Dermis microvascular lymphatic vessel endothelial cell (primary cell): ENCODE results near the gene KCNIP3. TPM values are rescaled to one million over a fixed set of nuclear protein-coding genes. Genes with fewer than 3 reads are reported as not detected.

Experiments used
- DNase-seq, 2 donors: peaks; one replicate each; pipeline versions ENCODE4 v3.0.0 to v3.0.0-alpha.2; 2010; ENCODE audit warnings: low read depth in 2 of 2
- total RNA-seq: library from RNA; depleted of rRNA; stranded (reverse); fragments of >200 nt; gene quantifications from 2 replicates; pipeline ENCODE4 v1.2.1, GENCODE V29; 2014

The KCNIP3 gene
- total RNA-seq, 1 donor from 2014 or later, result 0.13 TPM

DNA sequence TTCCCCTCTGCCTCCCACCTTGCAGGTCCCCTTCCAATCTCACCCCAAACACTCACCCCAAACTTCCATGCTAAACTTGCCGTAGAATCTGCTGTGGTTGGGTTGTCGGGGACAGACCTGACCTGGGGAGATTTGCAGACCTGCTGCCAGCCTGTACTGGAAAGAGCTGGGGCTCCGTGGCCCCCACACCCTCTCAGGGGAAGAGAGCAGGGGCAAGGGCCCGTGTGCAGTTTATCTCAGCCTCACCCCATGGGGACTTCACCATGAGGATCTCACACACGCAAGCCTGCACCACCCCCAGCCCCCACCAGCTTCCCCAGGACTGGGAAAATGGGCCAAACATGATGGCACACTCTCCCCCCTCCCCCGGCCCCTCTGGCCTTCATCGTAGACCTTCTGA, 30.7 kb downstream of the KCNIP3 start:
- no peak for DNase-seq

DNA sequence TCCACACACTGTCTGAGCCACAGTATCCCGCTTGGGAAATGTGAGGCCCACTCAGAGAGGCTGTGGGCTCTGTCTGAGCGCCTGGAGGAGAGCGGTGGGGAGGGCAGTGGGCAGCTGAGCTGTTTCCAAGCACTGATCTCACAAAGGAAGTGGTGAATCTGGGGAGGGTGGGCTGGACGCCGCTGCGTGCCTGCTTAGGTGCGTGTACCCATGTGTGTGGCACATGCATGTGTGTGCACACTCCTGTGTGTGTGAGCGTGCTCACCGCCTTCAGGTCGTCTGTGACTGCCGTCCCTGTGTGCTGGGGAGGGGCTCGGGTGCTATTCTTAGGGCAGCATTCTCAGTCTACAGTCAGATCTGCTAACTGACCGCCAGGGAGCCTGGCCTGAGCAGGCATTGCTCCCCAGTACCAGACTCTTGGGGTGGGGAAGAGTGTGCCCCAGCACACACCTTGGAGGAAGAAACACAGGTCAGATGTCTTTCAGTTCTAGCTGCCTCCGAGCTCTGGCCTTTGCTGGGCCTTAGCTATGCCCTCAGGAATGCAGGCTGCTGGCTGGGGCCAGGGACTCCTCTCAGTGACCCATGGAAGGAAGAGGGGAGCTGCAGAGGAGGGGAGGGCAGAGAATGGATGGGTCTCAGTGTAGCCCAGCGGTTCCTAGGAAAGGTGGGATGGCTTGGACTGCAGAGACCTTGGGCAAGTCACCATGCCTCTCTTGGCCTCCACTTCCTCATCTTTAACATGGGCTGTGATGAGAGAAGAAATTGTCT, 31.4 kb downstream of the KCNIP3 start:
- no peak for DNase-seq

DNA sequence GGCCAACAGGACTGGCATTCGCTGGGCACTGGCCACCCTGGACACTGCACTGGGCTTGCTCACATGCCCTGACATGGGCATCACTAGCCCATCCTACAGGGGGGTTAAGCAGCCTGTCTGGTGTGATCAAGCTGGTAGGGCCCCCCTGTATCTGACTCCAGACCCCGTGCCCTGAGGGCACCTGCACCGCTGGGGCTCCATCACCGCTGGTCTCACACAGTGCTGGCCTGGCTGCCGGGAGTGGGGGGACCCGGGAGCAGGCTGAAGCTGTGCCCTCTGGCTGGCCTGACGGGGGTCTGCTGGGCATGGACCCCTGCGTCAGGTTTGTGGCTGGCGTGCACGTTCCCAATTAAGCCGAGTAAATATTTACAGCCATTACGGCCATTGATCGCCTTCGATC, 32.3 kb downstream of the KCNIP3 start:
- DNase-seq, result no peak

DNA sequence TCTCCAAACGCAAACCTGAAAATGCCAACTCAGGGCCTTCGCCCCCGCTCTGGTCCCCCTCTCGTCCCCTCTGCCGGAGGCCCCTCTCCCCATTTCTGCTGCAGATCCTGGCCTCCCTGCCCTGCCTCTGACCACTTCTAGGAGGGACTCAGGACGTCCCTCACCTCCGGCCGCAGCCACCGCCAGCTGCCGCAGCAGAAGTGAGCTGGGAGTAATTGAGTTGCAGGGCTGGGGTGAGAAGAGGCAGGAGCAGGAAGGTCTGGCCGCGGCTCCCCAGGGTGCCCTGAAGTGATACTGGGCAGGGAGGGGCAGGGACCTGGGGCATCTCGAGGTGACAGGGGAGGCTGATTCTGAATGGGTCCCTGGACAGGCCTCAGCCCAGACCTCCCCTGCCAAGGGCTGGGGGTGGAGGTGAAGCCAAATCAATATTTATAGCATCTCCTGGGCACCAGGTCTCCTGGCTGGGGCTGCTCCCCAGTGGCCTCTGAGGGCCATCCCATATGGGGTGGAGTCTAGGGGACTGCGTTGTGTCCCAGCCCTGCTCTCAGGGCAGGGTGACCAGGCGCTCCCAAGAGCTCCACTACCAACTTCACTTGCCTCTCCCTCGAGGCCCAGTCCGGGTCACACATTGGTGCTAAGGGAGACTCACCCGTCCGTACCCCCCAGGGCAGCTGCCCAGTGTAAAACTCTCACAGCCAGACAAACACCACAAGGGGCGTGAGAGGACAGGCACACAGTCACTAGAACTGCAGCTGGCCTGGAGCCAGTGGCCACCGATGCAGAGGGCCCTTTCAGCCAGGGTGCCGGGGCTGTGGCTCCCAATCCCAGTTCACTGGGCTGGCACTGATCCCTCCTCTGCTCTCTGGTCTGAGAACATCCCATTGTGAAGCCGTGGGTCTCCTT, 33.0 kb downstream of the KCNIP3 start:
- no peak for DNase-seq

DNA sequence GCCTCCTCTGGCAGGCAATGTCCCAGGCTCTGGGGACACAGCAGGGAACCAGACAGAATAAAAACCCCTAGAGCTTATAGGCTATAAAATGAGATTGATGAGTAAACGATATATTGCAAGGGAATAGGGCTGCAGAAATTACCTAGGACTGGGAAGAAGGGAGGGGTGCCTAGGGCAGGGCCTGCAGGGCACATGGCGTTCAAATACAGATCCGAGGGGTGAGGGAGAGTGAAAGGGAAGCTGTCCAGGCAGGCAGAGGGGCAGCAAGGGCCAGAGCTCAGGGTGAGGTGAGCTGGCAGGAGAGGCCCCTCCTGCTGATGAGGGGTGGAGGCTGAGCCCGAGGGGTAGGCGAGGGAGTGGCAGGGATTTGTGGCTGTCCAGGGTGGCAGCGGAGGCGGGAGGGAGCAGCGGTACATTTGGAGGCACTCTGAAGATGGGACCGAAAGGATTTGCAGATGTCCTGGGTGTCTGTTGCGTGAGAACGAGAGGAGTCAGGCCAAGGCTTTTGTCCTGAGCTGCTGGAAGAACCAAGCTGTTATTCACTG, 33.7 kb downstream of the KCNIP3 start:
- DNase-seq, result no peak

DNA sequence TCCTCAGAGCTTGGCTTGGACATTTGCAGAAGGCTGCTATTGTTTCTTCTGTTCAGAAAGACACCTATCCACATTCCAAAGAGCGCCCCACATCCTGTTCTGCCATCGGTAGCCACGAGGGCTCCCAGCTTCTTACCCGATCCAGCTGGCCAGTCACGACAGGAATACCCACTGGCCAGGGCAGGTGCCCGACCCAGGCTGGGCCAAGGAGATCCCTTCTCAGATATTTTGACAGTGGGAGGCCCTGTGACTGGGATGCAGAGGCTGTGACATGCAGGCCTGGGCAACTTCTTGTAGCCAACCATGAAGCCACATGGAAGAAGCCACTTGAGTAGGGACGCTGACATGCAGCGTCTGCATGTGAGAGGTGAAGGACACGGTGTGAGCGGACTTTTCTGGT, 34.5 kb downstream of the KCNIP3 start:
- DNase-seq, result no peak

DNA sequence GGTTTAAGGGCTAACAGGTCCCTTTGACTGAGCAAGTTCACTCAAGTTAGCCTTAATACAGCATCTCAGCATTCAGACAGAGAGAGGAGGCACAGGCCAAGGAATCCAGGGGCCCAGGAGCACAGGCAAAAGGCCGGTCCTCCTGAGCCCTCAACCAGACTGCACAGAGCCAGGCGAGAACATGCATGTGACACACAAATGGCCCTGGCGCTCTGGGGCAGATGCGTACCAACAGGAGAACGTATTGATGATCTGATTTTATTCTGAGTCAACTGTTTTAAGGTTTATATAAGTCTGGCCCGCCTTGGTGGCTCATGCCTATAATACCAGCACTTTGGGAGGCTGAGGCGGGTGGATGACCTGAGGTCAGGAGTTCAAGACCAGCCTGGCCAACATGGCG, 34.9 kb downstream of the KCNIP3 start:
- no peak for DNase-seq

DNA sequence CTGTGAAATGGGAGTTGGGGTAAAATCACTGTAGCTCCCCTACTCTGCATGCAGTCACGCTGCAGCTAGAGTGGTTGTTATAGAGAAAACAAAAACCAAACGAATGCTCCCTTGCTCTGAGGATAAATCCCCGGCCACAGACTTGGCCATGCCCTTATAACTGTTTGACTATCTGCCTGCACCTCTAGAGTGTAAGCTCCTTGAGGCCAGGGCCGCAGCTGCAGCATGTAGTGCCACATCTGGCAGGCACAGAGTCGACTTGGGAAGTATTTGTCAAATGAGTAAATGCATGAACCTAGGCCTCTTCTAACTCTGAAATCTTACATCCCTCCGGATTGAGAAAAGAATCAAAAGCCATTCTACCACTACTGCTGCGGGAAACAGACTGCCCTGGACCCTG, 35.9 kb downstream of the KCNIP3 start:
- no peak for DNase-seq

DNA sequence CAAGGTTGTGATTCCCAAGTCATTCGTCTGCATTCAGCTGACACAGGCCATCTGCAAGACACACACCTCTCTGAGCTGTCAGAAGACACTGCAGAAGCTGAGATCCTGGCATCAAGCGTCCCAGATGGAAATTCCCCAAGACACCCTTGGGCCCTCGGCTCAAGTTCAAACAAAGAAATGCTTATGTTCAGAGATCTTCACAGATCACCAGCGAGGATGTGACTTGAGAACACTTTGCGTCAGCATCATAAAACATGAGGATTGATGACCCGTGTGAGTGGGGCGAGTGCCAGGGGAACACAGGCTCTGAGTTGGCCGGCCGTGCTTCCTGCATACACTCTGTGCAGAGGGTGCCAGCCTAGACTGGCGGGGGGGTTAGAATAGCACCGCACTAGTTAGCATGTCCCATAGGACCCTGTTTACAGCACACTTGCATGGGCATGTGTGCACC, 36.8 kb downstream of the KCNIP3 start:
- no peak for DNase-seq

DNA sequence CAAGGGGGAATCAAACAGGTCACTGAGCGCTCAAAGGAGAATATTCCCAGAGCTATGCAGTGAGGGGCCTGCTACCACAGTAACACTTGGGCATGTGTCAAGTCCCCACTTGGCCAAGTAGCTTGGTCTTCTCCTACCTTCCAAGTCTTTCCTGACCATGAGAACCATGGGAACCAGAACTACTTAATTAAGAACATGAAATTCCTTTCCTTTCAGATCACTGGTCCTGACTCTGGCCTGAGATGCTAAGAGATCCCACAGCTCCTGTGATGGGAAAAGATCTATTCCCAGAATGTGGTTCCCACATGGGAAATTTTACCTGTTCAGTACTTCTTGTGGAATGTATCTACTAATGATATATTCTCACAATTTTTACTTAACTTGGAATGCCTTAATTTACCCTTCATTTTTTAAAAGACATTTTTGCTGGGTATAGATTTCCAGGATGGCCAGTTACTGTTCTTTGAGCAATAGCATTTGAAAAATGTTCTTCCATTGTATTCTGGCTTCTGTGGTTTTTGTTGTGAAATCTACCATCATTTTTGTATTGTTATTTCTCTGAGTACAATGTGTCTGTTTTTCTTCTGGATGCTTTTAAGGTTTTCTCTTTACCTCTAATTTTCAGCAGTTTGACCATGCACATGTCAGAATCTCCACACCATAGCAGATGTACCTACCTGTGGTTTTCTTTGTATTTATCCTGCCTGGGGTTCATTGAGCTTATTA, 37.9 kb downstream of the KCNIP3 start:
- DNase-seq, result no peak

DNA sequence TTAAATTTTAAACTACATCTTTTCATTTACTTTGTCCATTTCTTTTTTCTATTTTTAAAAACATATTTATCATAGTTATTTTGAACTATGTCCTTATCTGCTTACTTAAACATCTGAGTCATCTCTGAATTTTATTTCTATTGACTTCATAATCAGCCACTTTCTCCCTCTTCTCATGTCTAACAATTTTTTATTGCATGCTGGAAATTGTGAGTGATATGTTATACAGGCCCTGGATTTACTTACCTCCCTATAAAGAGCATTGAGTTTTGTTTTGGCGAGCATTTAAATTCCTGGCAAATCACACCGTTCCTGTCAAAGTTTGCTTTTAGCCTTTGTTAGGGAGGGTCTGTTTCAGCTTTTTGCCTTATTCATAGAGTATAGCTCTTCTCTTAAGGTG, 39.3 kb downstream of the KCNIP3 start:
- no peak for DNase-seq

DNA sequence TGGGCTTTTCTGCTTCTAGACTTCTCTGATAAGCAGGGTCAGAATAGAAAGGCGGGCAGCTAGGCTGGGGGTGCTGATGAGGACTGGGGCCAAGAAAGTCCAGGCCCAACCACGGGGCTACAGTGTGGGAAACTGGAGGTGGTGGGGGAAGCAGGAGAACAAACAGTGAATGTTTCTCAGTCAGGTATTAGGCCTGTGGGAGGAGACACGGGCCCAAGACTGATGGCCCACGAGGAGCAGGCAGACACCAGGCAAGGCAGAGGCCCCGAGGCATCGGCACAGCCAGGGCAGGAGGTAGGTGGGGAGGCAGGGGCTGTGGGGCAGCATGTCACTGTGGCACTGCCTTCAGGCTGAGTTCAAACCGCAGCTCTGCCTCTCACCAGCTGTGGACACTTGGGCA, 40.7 kb downstream of the KCNIP3 start:
- DNase-seq, result no peak

DNA sequence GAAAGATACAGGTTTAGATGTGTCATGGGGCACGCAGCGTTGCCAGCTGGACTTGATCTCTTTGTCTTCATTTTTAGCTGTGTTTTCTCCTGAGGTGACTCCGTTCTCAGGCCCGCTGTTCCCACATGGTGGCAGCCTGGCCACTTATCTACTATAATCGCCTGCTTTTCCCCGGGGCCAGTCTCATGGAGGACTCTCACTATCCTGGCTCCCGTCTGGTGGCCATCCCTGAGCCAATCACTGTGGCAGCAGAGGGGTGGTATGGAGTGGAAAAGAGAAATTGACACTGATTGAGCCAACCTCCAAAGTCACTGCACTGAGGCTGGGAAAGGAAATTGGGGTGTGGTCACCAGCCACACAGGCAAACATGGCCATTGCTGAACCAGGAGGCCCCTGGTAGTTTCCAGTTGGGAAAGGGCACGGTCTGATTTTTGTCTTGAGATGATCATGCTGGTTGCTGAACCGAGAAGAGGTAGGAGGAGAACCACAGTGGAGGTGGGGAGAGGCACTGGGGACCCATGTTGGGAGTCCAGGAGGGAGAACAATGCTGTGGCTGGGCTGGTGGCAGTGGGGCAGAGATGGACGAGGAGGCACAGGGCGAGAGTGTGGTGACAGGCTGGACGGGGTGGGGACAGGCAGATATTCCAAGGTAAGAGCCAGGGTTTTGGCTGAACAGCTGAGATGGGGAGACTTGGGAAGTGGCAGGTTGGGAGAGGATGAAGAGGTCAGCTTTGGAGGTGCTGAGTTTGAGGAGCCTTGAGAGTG, 45.6 kb downstream of the KCNIP3 start:
- DNase-seq, result no peak

DNA sequence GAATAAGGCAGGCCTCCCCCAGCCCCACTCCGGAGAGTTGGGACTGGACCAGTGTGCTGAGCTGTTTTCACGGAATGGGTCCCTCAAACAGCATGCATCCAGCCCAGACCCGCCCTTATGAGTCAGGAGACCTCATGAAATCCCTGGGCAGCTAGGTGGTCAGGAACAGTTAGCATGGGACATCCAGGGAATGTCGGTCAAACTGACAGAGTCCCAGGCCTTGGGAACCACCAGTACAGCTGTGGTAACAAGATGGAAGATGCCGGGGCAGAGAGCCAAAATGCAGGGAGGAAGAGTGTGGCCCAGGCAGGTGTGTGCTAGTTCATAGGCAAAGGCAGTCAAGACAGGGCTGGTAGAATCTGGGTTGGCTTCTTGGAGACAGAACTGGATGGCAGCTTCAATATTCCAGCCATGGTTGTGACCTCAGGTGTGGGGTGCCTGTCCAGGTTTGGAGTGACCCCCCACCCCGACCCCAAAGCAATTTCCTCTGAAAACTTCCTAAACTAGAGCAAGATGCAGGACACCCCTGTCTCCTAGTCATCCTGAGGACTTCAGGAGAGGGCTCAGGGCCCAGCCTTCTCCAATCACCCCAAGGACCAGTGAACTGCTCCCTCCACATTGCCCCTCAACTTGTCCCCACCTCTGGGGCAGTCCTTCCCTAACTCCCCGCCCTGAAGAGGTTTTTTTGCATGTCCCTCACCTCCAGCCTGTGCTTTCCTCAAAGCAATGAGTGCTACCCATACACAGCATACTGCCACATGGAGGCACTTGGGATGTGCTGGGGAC, 46.5 kb downstream of the KCNIP3 start:
- no peak for DNase-seq

DNA sequence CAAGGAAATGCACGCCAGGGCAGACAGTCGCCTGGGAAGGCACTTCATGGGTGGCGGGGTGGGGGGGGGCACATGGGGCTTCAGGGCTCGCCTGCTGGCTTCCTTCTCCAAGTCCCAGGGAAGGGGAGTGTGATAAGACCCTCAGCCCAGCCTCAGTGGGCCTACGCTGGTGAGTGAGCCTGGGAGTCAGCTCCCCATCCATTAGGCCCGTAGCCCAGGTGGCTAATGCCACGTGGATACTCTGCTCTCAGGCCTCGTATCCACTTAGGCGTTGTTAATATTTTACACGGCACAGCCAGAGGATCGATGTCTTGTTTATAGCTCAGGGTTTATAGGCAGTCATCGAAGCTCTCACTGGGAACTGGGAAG, 47.1 kb downstream of the KCNIP3 start:
- no peak for DNase-seq

DNA sequence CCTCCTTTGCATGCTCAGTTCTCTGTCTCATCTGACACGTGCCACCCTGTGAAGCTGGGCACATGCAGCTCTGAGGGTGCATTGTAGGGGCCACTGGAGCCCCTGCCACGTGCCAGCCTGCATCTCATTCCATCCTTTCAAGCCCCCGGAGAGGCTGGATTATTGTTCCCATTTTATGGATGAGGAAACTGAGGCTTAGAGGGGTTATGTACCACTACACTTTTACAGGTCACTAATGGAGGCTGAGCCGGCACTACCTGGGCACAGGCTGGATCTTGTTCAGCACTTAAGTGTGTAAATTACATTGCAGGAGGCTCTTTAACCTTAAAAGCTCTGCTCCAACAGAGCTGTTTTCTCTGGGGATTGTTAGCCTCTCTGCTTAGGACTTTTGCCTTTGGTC, 47.5 kb downstream of the KCNIP3 start:
- no peak for DNase-seq

DNA sequence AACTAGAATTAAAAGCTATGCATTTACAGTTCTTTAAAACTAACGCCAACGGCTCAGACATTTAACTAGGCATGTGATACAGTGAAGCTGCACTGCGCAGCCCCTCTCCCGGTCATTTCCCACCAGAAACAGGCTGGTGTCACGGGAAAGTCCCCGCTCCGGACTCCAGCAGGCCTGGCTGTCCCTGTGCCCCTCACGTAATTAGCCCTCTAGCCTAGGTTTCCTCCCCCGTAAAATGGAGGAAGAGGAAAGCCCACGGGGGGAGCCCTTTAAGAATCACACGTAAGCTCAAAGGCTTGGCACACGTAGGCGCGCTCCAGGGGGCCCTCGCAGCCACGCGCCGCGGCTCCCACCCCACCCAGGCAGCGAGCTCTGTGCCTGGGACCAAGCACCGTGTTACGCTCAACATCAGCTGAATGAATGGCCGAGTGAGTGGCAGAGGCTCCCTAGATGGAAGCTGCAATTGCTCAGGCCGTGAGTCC, 48.0 kb downstream of the KCNIP3 start:
- no peak for DNase-seq

DNA sequence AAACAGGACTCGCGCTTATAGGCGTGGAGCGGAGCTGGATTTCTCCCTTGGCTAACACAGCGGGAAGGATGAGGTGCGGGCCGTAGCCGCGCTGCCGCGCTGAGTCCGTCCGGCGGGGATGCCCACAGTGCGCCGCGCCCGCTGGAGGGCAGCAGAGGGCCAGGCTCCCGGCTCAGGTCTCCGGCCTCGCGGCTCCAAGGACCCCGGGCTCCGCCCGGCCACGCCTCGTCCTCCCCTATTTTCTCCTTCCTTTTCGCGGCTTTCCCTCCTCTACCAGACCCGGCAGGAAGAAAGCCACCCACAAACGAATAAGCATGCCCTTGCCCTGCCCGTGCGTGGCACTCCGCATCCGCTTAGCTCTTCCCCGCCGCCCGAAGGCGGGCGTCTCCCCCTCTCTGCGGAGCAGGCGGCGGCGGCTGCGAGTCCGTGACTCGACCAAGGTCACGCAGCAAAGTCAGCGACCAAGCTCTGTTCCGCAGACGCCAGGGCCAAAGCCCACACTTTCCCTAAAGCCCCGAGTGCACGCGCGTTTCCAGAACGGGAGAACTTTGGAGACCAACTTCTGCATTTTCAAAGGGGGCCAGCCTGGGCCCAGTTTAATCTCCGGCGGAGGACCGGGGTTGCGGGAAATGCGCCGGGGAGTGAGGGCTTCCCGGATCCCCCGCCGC, 48.5 kb downstream of the KCNIP3 start:
- DNase-seq, result peak; percentile 30 to 73

DNA sequence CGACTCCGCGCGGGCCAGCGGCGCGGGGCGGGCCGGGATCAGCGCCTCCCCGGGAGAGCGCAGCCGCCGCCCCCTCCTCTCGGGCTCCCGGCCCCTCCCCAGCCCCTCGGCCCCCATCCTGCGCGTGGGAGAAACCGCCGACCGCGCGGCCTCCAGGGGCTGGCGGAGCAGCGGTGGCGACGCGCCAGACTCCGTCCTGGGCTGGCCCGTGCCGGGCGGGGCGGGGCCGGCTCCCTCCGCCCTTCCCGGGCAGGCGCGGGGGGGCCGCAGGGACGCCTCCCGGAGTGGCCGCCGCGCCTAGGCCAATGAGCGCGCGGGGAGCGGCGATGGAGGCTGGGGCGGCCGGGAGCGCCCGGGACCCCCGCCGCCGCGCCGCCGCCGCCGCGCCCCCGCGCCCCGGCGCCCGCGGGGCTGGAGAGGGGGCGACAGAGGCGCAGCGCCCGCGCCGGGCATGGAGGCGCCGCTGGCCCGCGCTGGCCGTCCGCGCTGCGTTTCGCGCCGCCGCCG, 49.1 kb downstream of the KCNIP3 start:
- DNase-seq, result peak in 1 of 2 donors; percentile 51
